Measurements from ENCODE around the gene SYVN1.
"Not testable (repeated sequence)": the region's sequence is repeated elsewhere in the genome, so short reads cannot be mapped to it uniquely, and the experiment has no call there.

SYVN1 gene

DNA sequence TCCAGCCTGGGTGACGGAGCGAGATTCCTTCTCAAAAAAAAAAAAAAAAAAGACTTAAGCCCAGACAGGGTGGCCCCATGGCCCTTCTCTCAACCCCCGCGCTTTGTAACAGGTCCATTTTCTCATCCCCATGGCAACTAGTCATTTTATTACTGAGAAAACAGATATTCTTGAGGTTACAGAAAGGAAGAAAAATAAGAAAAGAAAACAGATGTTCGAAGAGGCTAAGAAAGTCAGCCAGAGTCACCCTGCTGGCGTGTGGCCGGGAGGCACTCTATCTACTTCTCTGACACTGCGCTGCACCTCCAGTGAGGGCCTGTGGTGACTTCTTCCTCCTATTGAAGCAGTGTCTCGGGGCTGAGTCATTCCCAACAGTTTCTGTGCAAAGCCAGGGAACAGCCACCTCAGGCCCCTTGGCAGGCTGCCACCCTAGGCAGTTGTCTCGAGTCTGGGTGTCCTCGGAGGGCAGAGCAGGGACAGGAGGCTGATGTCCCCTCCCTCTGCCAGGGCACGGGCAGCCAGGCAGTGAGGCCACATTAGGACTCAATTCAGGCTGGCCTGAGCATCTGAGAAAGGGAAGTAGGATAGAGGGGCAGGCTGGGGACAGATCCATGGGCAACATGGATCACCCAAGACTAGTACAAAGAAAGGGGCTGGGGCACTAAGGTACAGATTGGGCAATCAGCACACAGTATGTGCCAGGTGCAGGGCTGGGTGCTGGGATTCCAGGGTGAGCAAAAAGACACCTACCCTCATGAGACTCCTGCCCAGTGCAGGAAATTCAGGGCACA, 16.4 kb upstream of the SYVN1 start:
- no peak for DNase-seq

DNA sequence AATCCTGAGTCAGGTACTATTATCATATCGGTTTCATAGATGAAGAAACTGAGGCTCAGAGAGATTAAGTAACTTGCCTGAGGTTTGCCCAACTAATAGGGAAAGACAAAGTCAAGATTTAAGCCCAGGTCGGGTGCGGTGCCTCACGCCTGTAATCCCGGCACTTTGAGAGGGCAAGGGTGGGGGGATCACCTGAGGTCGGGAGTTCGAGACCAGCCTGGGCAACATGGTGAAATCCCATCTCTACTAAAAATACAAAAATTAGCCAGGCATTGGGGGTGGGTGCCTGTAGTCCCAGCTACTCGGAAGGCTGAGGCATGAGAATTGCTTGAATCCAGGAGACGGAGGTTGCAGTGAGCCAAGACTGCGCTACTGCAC, 15.8 kb upstream of the SYVN1 start:
- not testable (repeated sequence) for DNase-seq

DNA sequence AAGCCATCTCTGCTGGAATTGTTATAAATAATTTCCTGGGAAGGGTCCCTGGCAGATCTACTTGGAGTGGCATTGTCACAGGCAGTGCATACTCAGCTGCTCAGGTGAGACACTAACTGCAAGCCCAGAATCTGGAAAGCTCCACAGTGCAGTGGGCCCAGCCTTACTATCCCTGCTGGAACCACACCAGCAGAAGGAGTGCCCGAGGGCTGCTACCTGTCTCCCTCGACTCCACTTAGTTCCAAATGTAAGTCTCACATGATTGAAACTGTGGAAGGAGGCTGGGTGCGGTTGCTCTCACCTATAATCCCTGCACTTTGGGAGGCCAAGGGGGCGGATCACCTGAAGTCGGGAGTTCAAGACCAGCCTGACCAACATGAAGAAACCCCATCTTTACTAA, 14.3 kb upstream of the SYVN1 start:
- DNase-seq, result no peak

DNA sequence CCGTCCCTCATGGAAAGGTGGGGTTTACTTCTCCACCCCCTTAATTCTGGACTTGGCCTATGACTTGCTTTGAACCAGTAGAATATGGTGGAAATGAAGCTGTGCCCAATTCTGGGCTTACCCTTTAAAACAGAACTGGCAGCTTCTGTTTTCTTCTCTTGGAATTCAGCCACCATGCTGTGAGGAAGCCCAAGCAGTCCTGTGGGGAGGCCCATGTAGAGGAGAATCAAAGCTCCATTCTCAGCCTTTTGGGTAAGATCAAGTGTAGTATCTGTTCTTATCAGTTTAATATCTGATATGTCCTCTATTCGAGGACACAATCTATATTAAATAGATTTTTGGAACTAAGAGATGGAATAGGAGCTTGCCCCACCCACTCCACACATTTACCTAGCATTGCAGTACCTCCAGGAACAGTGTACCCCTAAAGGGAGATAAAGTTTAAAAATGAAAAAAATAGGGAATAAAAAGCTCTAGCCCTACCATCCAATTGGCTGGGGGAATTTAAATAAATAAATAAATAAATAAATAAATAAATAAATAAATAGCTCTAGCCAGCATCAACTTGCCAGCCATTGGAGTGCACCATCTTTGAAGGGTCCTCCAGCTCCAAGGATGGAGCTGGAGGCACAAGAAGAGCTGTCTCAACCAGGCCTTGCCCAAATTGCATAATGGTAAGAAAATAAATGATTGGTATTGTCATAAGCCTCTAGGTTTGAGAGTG, 13.2 kb upstream of the SYVN1 start:
- DNase-seq, result no peak

DNA sequence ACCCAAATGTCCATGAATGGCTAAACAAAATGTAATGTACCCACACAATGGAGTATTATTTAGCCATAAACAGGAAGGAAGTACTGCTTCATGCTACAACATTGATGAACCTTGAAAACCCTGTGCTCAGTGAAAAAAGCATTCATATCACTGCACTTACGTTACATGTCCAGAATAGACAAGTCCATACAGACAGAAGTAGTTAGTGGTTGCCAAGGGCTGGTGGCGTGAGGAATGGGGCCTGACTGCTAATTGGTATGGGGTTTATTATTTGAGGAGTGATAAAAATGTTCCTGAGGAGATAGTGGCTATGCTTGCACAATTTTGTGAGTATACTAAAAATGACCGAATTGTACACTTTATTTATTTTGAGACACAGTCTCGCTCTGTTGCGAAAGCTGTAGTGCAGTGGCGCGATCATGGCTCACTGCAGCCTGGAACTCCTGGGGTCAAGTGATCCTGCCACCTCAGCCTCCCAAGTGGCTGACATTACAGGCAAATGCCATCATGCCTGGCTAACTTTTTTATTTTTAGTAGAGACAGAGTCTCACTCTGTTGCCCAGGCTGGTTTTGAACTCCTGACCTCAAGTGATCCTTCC, 7.7 kb upstream of the SYVN1 start:
- DNase-seq, result no peak

DNA sequence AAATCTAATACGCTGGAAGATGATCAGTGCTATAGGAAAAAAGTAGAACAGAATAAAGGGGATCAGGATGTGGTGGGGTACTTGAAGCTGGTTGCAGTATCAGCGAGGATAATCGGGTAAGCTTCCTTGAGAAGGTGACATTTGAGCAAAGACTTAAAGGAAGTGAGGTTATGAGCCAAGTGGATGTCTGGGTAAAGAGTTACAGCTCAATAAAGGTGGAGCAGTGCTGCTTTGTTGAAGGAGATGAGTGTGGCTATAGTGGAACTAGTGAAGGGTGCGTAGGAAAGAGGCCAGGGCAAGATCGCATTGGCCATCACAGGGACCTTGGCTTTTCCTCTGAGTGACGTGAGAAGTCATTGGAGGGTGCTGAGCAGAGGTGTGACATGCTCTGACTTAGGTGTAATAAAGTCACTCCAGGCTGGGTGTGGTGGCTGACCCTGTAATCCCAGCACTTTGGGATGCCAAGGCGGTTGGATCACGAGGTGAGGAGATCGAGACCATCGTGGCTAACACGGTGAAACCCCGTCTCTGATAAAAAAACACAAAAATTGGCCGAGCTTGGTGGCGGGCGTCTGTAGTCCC, 2.3 kb upstream of the SYVN1 start:
- no peak for DNase-seq

DNA sequence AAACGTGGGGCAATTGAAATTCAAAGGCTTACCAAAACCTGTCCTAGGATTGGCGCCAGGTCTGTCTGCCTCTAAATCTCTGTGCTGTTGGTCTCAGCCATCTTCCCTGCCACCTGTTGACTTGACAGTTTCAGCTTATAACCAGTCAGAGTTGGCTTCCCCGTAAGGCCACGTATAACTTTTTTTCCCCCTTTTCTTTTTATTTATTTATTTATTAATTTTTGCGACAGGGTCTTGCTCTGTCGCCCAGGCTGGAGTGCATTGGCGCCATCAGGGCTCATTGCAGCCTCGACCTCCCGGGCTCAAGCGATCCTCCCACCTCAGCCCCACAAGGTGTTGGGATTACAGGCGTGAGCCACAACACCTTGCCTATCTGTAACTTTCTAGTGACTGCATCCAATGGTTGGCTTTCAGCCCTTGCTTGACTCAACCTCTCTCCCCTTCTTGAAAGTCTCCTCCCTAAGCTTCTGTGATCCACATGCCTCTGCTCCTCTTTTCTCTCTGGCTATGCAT, 1.4 kb upstream of the SYVN1 start:
- no peak for DNase-seq

DNA sequence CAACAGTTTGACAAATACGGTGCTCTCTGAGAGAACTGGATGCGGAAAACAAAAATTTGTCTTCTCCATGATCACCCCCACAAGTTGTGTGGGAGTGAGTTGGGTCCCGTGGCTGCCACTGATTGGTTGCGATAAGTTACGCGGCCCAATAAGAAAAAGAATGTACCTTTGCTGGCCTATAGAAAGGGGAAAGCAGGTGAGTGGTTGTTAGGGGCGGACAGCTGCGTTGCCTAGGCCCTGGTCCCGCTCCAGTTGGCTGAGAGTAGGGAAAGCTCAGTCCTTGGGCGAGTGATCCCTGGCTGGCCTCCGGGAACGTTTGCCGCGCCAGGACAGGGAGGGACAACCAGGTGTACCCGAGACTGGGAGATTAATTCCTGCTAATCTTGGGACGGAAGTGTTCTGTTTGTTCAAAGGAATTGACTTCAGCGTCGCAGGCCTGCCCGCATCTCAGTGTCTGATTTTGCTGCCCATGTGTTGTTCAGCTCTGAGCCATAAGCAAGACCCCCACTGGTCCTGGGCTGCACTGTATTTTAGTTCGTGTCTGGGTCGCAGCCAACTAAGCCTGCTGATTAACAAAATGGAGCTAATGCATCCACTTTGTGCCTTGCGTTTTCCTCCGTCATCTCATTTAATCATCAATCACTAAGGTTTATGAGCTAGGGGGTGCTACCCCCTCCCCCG, 773 bp upstream of the SYVN1 start:
- DNase-seq, result no peak

DNA sequence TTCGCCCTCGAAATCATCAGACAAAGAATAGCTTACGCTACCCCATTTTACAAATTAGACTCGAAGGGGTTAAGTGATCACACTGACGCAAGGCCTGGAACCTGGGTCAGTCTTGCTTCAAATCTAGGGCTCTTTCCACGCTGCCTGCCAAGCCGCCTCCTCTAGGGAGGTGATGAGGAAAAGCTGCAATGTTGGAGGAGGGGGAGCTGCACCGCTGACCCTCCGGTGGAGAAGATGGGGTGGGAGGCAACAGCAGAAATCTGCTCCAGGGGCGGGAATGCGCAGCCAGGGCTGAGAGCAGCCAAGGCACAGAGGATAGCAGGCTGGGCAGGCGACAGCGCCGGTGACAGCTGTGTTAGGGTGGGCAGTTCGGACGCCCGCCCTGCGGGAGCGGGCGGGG, 595 bp downstream of the SYVN1 start:
- DNase-seq, result no peak

DNA sequence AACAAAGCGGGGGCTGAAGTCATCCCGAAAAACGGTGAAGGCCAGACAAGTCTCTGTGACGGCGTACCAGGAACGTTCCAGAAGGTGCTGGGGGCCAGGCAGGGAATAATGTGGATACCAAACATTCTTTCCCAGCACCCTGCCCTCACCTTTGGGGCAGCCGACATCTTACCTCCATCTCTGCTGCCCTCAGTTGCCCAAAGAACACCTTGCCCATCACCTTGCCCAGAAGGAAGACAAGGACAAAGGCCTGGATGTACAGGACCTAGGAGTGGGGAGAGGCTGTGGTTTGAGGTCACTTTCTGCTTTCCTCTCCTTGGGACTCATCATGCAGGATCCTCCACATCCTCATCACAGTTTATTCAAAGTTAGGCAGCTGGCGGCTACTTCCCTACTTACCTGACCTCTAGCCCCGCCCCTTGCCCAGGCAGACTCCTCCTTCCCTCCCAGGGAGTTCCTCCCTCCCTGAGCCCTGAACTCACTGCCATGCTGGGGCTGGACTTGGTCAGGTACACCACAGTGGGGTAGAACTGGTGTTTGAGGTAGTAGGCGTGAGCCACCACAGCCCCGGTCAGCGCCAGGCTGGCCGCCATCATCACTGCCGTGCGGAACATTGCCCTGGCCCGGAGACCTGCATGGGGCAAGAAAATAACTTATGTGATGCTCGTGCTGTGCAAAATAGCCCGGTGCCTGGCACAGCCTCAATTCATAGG, 1.2 kb downstream of the SYVN1 start:
- no peak for DNase-seq

DNA sequence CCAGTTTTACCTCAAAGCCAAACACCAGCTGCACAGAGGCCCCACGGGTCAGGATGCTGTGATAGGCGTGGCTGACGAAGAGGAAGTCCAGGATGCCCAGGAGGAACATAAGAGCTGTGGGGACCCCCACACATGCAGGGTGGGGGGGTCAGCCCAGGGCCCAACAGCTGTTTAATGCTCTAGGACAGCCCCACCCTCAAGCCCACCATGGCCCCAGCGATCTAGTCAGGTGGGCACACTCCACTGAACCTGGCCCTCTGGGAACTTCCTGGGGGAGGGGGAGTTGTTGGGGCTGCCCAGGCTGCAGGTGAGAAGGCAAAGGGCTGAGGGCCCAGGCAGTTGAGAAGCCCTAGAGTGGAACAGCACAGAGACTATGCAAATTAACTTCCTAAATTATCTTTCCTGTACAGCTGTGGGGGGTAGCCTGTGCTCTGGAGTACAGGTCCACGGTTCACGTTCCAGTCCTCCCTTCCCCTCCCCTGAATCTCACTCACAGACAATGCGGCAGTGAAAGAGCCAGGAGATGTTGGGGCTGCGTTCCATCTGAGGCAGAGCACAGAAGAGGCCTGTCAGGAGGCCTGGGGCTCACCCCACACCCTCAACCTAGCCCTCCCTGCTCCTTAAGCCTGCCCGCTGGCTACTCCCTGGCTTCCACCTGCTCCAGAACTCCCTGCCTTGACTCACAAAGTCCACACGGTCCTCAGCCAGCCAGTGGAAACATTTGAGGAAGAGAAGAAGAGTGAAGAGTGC, 1.9 kb downstream of the SYVN1 start:
- DNase-seq, result no peak

DNA sequence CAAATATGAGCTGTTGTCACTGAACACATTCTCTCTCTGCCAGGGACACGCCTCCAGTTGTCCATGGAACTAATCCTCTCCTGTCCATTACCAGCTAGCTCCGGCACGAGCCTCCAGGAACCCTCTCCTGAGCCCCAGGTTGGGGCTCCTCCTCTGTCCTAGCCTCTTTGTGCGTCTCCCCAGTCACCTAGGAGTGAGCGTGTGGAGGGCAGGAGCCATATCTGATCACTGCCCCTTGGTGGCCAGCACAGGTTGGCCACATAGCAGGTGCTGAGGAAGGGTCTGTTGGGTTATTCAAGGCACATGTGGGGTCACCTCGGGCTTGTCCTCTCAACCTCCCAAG, 2.5 kb downstream of the SYVN1 start:
- DNase-seq, result no peak

DNA sequence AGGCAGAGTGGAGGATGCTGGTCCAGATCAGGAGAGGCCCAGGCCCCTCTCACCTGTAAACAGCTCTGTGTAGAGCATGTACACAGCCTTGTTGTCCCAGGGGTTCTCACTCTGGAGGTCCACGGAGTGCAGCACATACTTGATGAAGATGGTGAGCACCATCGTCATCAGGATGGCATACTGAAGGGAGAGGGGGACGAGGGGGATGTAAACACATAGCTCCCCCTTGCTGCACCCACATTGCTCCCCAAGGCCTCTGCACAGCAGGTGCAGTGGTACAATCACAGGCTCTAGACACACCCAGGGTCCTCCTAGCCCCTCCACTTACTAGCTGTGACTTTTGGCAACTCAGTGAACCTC, 2.9 kb downstream of the SYVN1 start:
- no peak for DNase-seq

DNA sequence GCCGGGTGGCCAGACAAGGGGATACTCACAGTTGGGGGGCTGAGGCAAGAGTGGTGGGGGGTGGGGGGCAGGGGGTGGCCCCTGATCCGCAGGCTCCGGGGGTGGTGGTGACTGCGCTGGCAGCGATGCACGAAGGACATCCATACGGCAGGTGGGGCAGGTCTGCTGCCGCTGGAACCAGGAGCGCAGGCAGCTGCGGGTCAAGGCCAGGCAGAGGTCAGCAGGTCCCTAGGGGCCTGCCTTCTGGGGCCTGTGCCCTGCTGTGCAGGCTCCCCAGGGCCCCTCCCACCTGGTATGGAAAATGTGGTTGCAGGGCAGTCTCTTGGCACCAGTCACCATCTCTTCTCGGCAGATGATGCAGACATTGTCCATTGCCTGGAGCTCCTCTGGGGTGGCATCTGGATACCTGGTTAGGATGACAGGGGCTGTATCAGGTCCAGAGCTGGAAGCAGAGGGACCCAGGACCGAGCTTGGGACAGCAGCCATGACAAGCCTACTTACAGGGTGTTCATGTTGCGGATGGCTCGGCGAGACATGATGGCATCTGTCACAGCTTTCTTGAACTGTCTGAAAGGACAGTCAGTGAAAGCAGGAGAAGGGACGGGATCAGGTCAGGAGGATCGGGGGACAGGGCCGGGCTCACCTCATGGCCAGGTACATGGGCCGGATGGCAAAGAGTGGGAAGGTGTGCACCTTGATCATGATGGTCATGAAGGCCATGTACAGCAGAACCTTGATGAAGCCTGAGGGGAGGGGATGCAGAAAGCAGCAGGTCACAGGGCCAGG, 3.5 kb downstream of the SYVN1 start:
- DNase-seq, result no peak

DNA sequence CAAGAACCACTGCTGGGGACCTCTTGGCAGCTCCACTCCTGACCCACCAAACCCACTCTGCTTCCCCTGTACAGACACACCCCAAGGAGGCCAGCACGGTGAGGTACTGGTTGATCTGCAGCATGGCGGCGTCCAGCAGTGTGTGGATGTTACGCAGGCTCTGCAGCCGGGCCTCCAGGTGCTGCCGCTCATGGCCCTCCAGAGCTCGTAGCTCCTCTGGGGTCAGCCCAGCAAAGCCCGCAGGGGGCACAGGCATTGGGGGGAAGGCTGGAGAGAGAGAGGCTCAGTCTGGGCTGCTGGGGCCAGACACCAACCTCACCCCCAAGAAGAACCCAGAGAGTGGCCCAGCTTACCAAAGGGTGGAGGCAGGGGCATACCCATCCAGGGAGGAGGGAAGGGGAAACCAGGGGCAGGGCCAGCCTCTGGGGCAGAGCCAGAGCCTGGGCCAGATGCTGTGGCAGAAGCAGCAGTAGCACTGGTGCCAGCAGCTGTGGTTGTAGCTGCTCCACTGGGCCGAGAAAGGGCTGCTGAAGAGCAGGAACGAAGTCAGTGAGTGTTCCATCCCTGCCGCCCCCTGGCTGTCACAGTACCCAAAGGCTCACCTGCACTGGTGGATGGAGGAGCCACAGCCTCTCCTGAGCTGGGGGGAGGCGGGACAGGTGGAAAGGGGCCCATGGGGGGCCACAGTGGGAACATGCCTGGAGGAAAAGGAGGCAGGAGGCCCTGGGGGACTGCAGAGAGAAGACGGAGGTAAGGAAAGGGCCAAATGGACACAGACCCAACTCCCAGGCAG, 4.5 kb downstream of the SYVN1 start:
- no peak for DNase-seq

DNA sequence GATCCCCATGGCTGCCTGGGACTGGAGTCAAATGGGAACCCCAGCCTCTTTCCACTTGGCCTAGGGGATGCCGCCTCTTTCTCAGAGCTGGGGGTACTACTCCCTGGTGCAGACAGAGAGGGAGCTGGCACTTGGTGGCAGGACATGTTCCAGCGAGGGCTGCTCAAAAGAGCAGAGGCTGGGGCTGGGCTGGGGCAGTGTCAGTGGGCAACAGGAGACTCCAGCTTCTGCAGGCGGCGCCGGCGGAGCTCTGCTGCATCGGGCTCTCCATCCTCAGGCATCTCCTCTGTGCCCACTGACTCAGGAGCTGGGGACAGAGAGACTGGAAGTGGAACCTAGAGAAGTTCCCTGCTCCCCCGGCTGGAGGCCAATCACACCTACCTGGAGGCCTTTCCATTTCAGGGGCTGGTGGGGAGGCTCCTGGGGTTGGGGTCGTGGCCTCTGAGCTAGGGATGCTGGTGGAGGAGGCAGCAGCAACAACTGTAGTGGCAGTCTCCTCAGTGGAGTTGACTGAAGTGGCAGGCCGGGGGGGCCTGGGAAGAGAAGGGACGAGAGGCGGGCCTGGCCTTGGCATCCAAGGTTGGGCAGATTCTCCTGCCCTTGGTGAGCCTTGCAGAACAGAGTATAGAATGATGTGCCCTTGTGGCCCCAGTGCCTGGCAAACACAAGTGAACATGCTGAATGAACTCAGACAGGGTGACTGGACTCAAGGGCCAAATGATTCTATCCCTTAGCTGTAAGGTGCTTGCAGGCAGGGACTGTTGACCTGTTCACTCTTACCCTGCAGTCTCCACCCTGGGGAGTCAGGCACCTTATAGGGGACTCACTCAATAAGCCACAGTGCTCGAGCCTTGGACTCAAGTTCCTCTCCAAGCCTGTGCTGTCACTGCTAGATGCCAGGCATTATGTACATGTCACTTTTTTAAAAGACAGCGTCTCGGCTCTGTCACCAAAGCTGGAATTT, 5.9 kb downstream of the SYVN1 start:
- DNase-seq, result no peak

DNA sequence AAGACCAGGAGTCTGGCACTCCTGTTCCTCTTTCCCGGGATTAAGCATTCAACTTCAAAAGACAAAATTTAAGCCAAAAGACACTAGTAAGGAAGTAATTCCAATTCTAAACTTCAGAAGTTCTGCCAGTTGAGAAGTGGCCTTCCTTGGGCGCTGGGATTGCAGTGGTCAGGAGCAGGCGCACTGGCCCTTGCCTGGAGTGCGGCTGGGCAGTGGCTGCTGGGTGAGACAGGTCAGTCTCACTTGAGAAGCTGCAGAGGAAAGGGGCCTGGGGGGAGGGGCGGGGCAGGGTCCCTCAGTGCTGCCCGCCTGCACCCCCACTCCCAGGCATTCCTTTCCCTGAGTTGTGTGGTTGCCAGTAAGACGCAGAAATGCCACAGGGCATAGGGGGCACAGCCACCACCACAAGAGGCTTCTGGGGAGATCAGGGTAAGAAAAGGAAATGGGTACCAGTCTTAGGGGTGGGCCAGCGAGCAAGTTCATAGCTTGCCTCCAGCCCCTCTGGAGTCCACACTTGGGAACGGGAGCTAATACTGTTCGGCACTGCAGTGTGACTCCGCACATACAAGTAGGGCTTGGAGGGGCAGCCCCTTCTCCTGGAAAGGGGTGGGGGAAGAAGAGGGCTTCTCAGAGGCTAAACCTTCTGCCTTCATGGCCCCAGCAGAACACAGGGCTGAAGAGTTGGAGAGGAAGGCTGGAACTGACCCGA, 6.7 kb downstream of the SYVN1 start:
- DNase-seq, result no peak

DNA sequence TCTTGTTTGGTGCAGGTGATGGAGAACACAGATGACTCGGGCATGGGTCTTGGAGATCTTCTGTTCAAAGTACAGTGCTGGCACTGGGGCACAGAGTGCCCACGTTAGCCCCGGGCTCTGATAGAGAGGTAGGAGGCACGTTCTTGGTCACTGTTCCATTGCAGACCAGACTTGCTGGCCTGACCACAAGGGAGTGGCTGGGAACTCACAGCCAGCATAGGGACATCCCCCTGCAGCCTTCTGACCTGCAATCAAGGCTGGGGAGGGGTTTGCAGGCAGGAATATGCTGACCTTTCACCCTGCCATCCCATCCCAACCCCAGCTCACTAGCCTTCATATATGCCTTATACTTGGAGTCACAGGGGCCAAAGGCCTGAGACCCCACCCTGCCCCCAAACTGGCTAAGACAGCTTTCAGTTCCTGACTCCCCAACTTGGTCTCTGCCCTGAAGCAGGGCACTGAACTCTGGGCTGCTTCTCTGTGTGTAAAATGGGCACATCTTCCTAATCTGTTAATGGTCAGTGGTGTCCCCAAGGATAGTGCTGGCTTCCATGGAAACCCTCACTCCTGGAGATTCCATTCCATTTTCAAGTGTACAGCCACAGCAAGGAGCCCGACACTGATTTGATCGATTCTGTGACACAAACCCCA, 7.6 kb downstream of the SYVN1 start:
- no peak for DNase-seq

Measured in retina (tissue), 1 donor.